ENCODE results near the gene MYO5B. TPM values are rescaled to one million over a fixed set of nuclear protein-coding genes. Genes with fewer than 3 reads are reported as not detected.
"Not testable (repeated sequence)": the region's sequence is repeated elsewhere in the genome, so short reads cannot be mapped to it uniquely, and the experiment has no call there.

The MYO5B gene
- total RNA-seq, 4 donors from 2014 or later, result 0.29 to 14.7 (median 1.2) TPM

- intact Hi-C loops (cut with DNase I; ENCODE audit: low total_unique reads), result no loop called here
- Histone ChIP-seq H3K4me3 (no peak overlapping the region), H3K27ac (no peak overlapping the region), H3K27me3 (no peaks in the 10 kb centered on the region), H3K4me1 (no peaks in the 10 kb centered on the region), H3K9me3 (no peaks in the 10 kb centered on the region), H3K36me3 (no peaks in the 10 kb centered on the region)
- TF ChIP-seq CTCF (IDR thresholded peaks at IDR 0.05) (no peak), POLR2A (IDR thresholded peaks at IDR 0.05) (no peak)
- DNase-seq, result no peak
Measured at GRCh38 chr18:49894517-49895226, 300.3 kb downstream of the MYO5B start.

GRCh38 chr18:49893036-49893435 is 301.9 kb downstream of the MYO5B start:
- DNase-seq, result no peak
- Histone ChIP-seq H3K9me3 (no peaks in the 10 kb centered on the region), H3K27me3 (no peaks in the 10 kb centered on the region), H3K4me1 (no peaks in the 10 kb centered on the region), H3K4me3 (no peak overlapping the region), H3K27ac (no peak overlapping the region), H3K36me3 (no peaks in the 10 kb centered on the region)
- TF ChIP-seq CTCF (IDR thresholded peaks at IDR 0.05), result no peak
- no peak for TF ChIP-seq POLR2A (IDR thresholded peaks at IDR 0.05)
- intact Hi-C loops (cut with DNase I; ENCODE audit: low total_unique reads), result no loop called here

- intact Hi-C loops (cut with DNase I; ENCODE audit: low total_unique reads), result no loop called here
- H3K4me3 ChIP-seq, result no peak overlapping the region
- no peaks in the 10 kb centered on the region for H3K4me1 ChIP-seq
- no peak for DNase-seq
- no peaks in the 10 kb centered on the region for H3K36me3 ChIP-seq
- TF ChIP-seq CTCF (IDR thresholded peaks at IDR 0.05), result no peak
- no peak for TF ChIP-seq POLR2A (IDR thresholded peaks at IDR 0.05)
- no peaks in the 10 kb centered on the region for H3K9me3 ChIP-seq
- no peaks in the 10 kb centered on the region for H3K27me3 ChIP-seq
- no peak overlapping the region for H3K27ac ChIP-seq
Measured at GRCh38 chr18:49892148-49892924, 302.6 kb downstream of the MYO5B start.

- Histone ChIP-seq H3K27me3 (no peaks in the 10 kb centered on the region), H3K27ac (no peak overlapping the region), H3K4me1 (no peaks in the 10 kb centered on the region), H3K9me3 (no peaks in the 10 kb centered on the region), H3K4me3 (no peak overlapping the region), H3K36me3 (no peaks in the 10 kb centered on the region)
- no peak for DNase-seq
- no peak for TF ChIP-seq CTCF (IDR thresholded peaks at IDR 0.05)
- no peak for TF ChIP-seq POLR2A (IDR thresholded peaks at IDR 0.05)
- intact Hi-C loops (cut with DNase I; ENCODE audit: low total_unique reads), result no loop called here
Measured at GRCh38 chr18:49890041-49890440, 304.9 kb downstream of the MYO5B start.

- H3K36me3 ChIP-seq, result not testable (repeated sequence)
Measured at GRCh38 chr18:49889552-49889951, 305.4 kb downstream of the MYO5B start.

More at GRCh38 chr18:49889552-49889951, 305.4 kb downstream of the MYO5B start:
- H3K9me3 ChIP-seq; H3K4me1 ChIP-seq; H3K4me3 ChIP-seq; H3K27ac ChIP-seq; DNase-seq; intact Hi-C loops (cut with DNase I; ENCODE audit: low total_unique reads); H3K27me3 ChIP-seq: not testable (repeated sequence)
